ENCODE measurements around the gene REXO1.
"Not testable (repeated sequence)": the region's sequence is repeated elsewhere in the genome, so short reads cannot be mapped to it uniquely, and the experiment has no call there.

Gene REXO1, protein sequence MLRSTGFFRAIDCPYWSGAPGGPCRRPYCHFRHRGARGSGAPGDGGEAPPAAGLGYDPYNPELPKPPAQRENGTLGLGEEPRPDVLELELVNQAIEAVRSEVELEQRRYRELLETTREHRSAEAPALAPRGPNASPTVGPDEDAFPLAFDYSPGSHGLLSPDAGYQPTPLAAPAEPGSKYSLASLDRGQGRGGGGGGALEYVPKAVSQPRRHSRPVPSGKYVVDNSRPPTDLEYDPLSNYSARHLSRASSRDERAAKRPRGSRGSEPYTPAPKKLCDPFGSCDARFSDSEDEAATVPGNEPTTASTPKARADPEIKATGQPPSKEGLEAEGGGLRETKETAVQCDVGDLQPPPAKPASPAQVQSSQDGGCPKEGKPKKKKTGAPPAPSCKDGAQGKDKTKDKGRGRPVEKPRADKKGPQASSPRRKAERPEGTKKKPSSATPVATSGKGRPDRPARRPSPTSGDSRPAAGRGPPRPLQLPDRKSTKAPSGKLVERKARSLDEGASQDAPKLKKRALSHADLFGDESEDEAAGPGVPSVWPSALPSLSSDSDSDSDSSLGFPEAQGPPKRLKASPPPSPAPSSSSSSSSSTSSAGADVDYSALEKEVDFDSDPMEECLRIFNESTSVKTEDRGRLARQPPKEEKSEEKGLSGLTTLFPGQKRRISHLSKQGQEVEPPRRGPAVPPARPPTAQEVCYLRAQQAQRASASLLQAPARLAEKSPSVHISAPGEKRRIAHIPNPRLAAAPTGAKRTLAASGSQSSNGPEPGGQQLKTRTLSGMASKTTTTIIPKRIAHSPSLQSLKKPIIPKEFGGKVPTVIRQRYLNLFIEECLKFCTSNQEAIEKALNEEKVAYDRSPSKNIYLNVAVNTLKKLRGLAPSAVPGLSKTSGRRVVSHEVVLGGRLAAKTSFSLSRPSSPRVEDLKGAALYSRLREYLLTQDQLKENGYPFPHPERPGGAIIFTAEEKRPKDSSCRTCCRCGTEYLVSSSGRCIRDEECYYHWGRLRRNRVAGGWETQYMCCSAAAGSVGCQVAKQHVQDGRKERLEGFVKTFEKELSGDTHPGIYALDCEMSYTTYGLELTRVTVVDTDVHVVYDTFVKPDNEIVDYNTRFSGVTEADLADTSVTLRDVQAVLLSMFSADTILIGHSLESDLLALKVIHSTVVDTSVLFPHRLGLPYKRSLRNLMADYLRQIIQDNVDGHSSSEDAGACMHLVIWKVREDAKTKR

DNA sequence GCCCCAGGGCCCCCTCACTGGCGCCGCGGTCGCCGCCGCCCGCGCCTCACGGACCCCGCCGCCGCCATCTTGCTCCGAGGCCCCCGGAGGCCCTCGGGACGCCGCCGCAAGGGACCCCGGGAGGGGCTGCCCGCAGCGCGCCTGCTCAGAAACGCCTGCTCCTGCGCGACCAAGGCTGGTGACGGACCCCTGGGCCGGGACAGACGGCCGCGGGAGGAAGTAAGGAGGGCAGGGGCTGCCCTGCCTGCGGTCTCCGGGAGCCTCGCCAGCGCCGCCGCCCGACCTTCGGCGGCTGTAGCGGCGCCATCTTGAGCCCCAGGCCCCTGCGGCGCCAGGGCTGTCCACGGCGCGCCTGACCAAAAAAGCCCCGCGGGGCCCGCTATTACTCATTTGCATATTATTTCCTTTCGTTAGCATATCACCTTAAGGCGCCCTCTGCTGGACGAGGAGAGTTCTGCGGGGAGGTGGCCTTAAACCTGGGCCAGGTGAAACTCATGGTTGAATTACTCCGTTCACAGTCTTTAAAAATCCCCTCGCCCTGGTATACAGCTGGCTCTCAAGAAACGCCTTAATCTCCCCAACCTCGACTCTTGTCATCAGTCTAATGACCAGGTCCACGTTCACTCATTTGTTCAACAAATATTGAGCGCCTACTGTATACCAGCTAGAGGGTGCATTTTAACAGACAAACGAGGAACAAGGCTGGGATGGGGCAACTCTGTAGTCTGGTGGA is at the start of gene REXO1:
REXO1 (minus strand) TSS at position 85 of the 733 bp plus-strand sequence. CDS start 125 bp downstream, outside the sequence.
- DNase-seq (ENCODE audit: low spot score): peak; percentile 94

DNA sequence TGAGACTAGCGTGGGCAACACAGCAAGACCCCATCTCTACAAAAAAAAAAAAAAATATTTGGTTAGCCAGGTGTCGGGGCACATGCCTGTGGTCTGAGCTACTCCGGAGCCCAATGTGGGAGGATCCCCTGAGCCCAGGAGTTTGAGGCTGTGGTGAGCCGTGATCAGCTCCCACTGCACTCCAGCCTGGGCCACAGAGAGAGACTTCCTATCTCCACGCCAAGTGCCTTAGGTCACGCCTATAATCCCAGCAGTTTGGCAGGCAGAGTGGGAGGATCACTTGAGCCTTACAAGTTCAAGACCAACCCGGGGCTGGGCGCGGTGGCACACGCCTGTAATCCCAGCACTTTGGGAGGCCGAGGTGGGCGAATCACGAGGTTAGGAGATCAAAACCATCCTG is 48.2 kb upstream of the REXO1 start:
- DNase-seq (ENCODE audit: low spot score): no peak

DNA sequence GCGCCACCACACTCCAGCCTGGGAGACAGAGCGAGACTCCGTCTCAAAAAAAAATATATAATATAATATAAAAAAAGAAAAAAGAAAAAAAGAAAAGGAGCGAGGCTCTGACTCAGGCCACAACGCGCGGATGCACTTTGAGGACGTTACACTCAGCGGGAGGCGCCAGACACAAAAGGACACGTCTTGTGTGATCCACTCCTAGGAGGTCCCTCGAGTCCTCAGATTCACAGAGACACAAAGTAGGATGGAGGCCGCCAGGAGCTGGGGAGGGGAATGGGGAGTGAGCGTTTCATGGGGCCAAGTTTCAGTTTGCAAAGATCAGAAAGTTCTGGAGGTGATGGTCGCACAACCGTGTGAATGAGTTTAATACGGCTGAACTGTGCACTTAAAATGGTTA is 45.5 kb upstream of the REXO1 start:
- no peak for DNase-seq (ENCODE audit: low spot score)

DNA sequence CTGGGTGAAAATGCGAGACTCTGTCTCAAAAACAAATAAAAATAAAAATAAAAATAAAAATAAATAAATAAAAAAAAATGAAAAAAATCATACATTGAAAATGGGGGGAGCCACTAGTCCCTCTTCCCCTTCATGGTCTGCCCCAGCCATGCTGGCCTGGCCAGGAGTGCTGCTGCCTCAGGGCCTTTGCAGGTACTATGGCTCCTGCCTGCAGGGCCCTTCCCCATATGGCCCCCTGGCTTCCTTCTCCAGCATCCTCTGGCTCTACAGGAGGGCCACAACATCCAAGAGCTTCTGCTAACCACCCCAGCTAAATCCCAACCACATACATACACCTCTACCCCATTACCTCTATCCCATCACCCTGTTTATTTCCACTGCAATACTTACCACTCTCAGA is 41.6 kb upstream of the REXO1 start:
- no peak for DNase-seq (ENCODE audit: low spot score)

DNA sequence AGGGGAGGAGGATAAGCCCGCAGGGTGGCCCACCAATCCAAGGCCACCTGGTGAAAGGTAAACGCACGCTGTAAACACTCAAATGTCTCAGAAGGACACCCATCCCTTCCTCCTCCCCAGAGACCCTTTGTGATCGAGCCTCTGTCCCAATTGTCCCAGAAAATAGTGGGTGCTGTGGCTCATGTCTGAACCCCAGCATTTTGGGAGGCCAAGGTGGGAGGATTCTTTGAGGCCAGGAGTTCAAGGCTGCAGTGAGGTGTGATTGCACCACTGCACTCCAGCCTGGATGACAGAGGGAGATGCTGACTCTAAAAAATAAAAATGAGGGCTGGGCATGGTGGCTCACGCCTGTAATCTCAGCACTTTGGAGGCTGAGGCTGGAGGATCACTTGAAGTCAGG is 40.1 kb upstream of the REXO1 start:
- no peak for DNase-seq (ENCODE audit: low spot score)

DNA sequence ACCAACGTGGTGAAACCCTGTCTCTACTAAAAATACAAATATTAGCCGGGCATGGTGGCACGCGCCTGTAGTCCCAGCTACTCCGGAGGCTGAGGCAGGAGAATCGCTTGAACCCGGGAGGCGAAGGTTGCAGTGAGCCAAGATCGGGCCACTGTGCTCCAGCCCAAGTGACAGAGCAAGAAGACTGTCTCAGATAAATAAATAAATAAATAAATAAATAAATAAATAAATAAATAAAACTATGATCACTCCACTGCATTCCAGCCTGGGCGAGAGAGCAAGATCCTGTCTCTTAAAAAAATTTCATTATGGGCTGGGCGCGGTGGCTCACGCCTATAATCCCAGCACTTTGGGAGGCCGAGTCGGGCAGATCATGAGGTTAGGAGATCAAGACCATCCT is 38.1 kb upstream of the REXO1 start:
- DNase-seq (ENCODE audit: low spot score): not testable (repeated sequence)

DNA sequence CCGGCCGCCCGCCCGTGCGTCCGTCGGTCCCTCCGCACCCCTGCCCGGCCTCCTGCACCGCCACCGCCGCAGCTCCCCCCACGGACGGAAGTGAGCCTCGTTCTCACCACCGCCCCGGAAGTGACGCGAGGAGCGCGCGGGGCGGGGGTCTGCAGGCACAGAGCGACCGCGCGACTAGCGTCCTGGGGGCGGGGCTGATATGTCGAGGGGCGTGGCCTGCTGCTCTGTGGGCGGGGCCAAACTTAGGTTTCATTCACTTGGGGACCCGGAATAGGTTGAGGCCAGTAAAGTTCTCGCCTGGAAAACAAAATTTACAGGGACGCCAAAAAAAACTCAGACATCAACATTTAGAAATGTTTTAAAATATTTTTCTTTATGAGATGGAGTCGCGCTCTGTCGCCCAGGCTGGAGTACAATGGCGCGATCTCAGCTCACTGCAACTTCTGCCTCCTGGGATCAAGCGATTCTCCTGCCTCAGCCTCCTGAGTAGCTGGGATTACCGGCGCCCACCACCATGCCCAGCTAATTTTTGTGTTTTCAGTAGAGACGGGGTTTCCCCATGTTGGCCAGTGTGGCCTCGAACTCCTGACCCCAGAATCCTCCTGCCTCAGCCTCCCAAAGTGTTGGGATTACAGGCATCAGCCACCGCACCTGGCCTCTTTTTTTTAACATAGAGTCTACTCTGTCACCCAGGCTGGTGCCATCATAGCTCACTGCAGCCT is 37.3 kb upstream of the REXO1 start, which contains the start of gene ABHD17A:
ABHD17A (minus strand) TSS at position 99 of the 722 bp plus-strand sequence. CDS start 3,930 bp downstream, outside the sequence.
- peak; percentile 98 for DNase-seq (ENCODE audit: low spot score)

DNA sequence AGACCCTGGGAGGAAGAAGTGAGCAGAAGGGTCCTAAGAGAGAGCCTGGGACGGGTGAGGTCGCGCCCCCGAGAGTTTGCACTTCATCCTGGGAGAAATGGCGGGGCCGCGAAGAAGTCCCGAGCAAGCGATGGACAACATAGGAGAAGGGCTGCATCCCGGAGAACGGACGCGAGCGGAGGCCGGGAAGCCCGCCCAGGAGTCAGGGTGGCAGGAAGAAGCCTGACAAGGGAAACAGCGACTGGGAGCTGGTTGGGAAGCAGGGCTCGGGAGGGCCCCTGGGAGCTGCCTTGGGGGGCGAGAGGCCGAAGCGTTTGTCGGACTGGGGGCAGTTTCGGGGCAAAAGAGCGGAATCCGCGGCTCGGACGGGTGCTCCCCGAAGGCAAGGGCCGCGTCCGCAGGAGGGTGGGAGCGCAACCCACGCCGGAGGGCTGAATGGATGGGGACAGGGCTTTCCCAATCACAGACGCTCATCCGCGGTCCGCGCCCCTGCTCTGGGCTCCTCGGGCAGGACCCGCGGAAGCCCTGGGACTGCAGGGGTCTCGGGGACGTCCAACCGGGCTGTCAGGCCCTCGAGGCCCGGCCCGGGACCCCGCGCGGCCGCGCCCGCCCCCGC is 36.5 kb upstream of the REXO1 start:
- peak; percentile 29 for DNase-seq (ENCODE audit: low spot score)

DNA sequence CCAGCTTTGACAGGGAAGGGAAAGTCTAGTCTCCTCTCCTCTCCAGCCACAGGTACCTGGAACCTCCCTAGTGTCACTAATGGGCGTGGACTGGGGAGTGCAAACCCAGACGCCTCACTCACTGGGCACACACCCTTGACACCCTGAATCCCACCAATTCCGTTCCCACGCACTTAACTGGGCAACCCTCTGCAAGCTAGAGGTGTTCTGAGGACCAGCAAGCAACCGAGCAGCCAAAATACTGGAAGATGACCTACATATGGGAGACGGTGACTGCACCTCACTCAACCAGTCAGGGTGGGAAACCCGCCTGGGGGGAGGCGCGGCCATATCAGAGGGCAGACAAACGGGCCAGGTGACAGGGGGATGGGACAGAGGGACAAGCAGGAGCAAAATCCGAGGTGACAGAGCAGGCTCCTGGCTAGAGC is 36.0 kb upstream of the REXO1 start:
- DNase-seq (ENCODE audit: low spot score): no peak

DNA sequence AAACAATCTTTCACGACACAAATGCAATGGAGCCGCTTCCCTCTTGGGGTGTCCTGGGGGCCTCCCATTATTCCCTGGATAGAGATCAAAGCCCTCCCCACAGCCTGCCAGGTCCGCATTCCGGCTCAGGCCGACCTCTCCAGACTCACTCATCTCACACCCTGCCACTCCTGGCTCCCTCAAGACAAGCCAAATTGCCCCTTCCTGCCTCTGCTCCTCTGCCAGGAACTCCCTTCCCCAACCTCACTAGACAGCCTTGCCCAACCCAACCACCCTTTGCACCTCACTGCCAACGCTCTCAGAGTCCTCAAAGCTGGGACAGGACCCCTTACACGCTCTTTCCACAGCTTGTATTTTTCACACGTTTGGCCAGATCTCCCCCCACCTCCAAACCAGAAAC is 35.5 kb upstream of the REXO1 start:
- DNase-seq (ENCODE audit: low spot score): no peak

DNA sequence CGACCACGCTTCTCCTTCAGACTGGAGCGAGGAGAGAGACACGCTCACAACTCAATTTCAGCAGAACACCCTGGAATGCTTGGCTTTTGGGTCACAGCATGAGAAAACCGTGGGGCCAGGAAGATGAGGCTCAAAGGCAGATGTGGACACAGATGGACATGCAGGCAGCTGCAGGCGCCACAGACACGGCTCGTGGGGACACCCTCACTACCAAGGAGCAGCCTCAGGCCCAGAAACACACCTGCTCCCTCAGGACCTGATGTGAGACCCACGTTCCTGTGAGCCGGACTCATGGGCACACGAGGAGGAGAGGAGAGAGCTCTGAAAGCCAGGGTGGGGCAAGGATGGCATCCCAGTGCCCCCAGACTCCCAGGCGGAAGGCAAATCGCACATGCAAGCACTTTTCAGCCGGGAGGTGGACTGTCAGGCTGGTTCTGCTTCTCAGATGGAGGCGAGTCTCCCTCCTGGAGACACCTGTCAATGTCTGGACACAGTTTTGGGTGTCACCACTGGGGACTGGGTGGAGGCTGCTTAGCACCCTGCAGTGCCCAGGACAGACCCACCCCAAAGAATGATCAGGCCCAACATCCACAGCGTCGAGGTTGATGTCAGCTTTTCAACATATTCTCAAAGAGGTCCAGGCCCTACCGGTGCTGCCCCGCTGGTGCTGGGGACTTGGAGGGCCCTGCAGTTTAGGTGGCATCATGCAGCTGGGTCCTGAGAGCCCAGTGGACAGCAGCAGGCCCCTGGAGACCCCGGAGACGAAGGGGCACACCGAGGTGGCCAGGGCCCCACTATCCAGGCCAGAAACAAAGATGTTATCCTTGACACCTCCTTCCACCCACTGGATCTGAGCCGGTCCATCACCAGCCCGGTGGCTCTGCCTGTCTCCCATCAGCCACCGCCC is 34.8 kb upstream of the REXO1 start:
- DNase-seq (ENCODE audit: low spot score): no peak

DNA sequence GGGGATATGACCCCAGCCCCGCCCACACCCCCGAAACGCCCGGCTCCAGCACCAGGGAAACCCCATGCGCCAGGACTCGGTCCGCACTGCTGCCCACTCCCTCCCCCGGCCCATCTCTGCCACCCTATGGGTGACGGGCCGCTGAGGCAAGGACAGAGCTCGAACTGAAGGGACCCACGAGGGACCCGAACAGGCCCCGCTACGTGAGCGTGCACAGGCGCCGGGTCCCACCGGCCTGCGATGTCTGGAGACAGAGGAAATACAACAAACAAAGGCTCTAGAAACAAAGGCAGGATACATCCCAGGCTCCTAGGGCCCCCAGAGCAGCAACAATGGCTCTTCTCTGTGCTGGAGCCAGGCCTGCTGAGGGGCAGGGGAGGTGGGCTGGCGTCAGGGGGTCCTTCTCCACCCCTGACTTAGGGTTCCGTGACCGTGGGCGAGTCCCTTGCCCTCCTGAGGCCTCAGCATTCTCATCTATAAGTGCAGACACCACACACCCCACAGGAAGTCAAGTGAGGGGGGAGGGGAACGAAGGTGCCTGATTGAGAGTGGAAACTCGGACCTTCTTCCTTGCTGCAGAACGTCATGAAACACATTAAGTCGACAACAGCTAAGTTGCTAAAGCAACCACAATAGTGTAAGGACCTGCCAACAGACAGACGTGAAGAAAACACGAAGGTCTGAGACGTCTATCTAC is 34.0 kb upstream of the REXO1 start:
- no peak for DNase-seq (ENCODE audit: low spot score)

DNA sequence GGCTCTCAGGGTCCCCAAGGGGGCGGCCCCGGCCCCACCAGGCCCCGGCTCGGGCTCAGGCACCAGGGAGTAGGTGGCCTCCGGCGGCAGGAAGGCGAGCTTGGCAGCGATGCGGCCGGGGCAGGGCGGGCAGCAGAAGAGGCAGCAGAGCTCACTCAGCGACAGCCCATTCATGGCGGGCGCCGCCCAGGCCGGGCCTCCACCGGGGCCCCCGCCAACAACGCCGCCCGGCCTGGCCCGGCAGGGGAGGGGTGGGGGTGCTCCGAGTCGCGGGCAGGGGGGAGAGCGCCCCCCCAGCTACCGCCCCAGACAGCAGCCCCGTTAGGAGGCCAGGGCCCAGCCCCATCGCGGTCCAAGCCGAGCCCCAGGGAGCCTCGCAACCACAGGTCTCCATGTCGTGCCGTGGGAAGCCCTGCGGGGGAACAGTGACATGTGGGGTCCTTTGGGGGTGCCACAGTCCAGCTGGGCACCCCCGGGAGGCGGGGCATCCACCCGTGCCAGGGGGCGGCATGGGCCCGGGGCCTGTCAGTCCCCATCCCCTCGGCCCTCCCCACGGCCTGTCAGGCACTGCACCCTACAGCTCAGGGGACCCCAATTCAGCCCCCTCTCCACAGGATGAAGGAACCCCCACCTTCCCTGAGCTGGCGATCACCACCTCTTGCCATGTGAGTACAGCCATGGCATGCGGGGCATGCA is 33.3 kb upstream of the REXO1 start:
- not testable (repeated sequence) for DNase-seq (ENCODE audit: low spot score)

DNA sequence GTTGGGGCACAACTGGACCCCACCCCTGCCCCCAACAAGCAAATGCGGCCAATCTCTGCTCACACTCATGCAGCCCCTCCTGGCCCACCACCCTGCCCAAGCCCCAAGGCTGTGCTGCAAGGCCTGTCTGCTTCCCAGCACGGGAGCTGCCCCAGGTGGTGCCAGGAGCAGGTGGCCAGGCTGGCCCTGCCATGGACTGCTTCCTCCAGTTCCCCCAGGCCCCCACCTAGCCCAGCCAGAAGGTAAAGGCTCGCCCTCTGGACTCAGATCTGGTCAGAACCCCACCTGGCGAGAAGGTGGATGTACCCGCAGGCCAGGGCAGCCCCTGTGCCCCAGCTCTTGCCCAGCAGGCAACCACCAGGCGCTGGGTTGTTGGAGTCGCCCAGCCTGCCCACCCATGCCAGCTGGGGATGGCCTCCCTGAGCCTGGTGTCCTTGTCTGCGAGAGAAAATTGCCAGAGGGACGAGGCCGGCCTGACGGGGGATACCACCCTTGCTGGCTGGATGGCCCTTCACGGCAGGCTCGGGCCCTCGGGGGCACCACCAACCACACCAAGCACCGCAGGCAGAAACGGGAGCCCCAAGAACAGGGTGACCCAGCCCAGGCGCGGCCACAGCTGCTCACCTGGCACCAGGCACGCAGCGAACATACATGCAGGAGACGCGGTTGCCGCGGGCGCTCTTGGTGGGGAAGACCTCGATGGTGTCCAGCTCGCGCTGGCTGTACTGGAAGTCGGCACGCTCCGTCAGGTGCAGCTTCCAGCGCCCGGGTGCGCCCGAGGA is 32.5 kb upstream of the REXO1 start:
- DNase-seq (ENCODE audit: low spot score): no peak

DNA sequence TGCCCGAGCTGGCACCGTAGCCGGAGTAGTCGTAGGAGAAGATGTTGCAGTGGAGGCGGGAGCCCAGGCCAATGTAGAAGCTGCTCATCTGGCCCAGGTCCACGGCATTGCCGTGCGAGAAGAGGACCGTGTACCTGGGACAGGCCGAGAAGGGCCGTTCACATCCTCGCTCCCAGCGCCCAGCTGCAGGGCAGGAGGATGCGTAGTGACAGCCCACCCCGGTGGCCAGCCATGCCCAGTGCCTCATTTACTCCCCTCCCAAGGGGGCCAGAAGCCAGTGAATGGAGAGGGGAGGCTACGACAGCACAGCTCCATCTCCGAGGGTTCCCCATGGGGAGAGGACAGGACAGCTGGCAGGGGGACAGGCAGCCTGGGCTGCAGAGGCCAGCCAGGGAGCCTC is 31.7 kb upstream of the REXO1 start:
- not testable (repeated sequence) for DNase-seq (ENCODE audit: low spot score)

DNA sequence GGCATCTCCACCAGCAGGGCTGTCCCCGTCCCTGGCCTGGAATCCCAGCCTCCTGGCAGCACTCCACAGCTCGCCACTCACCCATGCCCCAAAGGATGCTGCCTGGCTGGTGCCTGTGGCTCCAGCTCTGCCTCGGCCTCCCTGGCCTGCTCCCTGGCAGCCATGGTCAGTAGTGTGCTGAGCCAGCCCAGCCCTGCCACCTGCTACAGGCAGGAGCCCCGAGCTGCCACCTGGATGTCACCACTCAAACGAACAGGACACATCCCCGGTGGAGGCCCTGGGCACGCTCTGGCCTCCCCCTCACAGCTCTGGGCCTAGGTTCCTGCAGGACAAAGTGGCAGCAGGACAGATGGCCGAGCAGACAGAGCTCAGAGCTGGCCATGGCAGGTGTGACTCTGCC is 30.3 kb upstream of the REXO1 start:
- DNase-seq (ENCODE audit: low spot score): not testable (repeated sequence)

DNA sequence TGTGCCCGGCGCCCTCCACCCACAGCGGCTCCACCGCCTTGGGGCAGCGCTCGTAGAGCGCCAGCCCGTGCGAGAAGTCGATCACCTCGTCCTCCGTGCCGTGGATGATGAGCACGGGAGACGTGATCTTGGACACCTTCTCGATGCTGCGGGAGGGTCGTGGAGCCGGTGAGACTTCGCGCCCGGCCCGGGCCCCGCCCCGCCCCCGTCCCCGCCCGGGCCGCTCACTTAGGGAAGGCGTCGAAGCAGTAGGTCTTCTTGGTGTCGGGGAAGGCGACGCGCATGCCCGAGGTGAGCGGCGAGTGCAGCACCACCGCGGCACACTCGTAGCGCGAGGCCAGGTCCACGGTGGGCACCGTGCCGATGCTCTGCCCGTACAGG is 29.0 kb upstream of the REXO1 start:
- DNase-seq (ENCODE audit: low spot score): not testable (repeated sequence)
